AG09309 (cell line): ENCODE measurements around the gene EFCC1.

ENCODE experiments used
- DNase-seq: peaks from one replicate; pipeline ENCODE4 v3.0.0-alpha.2; 2010; ENCODE audit warnings: low read depth
- H3K4me3 ChIP-seq: 2 replicates; pipeline ENCODE4 v1.5.1; 2011; ENCODE audit warnings: mild to moderate bottlenecking, low read depth, low read length, moderate library complexity; ENCODE audit not compliant: control insufficient read depth
- CTCF ChIP-seq: IDR thresholded peaks from 2 replicates; pipeline ENCODE4 v1.5.1; 2011; ENCODE audit warnings: mild to moderate bottlenecking, low read depth, low read length, inconsistent platforms; ENCODE audit not compliant: insufficient read depth, control insufficient read depth; ENCODE audit errors: missing control alignments

EFCC1 gene

DNA sequence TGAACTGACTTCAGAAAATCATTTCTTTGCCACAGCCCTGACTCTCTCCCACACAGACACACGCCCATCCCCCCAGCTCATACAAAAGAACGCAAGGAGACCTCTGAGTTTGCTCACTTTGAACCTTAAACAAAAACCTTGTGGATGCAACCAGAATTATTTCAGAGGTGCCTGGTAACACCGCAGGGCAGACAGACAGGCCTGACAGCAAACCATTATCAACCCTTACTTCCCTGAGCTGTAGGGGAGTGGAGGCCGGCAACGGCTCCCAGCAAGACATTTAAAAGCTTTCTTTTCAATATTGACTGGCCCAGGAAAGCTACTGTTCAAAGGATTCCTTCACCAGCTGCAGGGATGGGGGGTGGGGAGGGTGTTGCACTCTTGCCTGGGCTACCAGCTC, 2.0 kb upstream of the EFCC1 start:
- no peak overlapping the region for H3K4me3 ChIP-seq
- no peak for DNase-seq
- no peak for TF ChIP-seq CTCF

GRCh38 chr3:129000742-129001100, 383 bp upstream of the EFCC1 start:
- DNase-seq = no peak
- H3K4me3 ChIP-seq = no peak overlapping the region; the same call in none of the 2 replicates
- TF ChIP-seq CTCF = no peak

DNA sequence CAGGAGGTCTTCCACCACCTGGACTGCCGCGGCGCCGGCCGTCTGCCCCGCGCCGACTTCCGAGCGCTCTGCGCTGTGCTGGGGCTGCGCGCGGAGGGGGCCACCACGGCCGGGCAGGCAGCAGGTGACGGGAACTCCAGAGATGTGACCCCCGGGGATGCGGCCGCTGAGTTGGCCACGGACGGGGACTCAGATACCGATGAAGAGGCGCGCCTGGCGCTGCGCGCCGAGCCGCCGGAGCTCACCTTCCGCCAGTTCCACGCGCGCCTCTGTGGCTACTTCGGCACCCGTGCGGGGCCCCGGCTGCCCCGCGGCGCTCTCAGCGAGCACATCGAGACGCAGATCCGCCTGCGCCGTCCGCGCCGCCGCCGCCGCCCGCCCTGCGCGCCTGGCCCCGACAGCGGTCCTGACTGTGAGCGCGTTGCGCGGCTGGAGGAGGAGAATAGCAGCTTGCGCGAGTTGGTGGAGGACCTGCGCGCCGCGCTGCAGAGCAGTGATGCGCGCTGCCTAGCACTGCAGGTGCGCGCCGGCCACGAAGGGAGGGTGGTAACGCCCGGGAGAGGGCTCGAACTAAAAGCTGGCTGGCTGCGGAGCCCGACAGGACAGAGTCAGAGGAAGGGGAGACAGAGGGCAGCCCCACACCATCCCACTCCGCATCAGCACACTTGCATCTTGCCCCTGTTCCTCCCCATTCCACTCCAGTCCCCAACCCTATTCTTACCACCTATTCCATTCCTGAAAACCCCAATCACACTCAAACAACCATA, 885 bp downstream of the EFCC1 start:
- no peak for DNase-seq
- no peak for TF ChIP-seq CTCF

DNA sequence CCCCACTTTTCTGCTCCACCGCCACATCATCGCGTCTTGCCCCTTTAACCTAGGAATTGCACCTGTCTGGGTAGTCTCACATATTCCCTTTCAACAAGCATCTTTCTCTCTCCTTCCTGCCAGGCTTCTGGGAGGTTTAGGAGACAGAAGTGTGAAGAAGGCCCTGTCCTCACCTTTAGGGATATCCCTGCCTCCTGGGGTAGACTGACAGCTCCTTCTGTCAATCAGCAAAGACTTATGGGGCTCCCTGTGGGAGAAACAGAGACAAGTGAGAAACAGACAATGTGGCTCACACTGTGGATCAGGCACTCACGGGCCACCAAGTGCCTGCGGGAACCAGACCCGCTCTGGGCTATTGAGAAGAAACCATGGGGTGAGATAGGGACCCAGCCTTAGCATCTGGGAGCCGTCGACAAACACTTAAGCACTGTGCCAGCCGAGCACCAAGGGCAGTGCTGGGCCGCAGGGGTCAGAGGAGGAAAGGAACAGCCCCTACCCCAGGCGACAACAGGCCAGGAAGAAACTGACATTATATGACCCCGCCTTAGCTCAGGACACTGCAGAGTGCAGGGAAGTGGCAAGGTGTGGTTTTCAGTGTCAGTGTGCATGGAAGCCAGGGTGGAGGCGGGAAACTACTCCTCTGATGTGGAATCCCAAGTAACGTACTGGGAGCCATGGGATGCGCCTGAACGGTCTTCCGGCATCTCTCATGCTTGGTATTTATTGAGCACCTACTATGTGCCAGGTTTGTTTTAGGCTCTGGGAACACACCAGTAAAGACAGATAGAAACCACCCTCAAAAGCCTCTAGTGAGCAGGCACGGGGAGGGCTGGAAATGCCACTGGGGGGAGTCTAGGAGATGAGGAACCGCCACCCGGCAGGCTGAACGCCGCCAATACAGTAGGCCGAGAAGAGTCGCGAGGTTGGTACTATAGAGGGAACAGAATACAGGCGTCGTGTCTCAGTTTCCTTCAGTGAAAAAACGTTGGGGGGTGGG, 1.8 kb downstream of the EFCC1 start:
- no peak for TF ChIP-seq CTCF
- no peak for DNase-seq
- no peak overlapping the region for H3K4me3 ChIP-seq

More for the DNA sequence above, 885 bp downstream of the EFCC1 start:
- no peak overlapping the region for H3K4me3 ChIP-seq

- H3K4me3 ChIP-seq = no peak overlapping the region
- no peak for TF ChIP-seq CTCF
- no peak for DNase-seq
Measured at GRCh38 chr3:129003578-129004112, 2.5 kb downstream of the EFCC1 start.

GRCh38 chr3:129004639-129005295, 3.7 kb downstream of the EFCC1 start:
- no peak for TF ChIP-seq CTCF
- no peak for DNase-seq
- H3K4me3 ChIP-seq = no peak overlapping the region
